Stimulated activated CD8-positive, alpha-beta memory T cell treated with anti-CD3 and anti-CD28 coated beads, Interleukin-2, amount 100 ng/mL, for 1 hour (primary cell): ENCODE data around the gene FCHO2.

Experiments
- DNase-seq, 2 donors: peaks; one replicate each; pipeline ENCODE4 v3.0.0-alpha.2; 2020; ENCODE audit warnings: low read depth in 2 of 2

Gene FCHO2

DNA sequence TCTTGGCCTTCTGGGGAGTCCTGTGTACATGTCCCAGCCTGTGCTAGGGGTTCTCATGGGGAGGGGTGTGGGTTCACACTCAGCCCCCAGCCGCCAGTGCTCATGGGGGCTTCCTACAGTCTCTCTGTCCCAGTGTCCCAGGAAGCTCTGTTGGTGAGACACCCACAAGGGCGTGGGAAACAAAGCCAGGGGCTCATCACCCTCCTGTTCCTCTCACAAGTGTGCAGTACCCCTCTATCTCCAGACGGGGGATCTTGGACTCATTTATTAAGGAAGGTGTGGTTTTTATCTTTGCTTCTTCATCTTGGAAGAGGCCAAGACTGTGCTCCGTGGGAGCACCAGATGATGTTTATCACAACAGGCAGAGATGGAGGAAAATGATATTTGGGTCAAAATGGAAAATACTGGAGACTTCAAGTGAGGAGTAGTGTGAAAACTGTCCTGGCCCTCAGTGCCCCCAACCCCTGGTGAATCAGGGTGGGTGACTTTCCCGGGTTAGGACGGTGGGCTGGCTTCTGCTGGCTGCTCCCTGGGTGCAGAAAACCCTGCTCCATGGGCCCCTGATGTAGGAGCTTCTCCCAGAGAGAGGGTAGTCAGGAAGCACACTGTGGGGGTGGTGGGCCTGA lies 179.7 kb downstream of the FCHO2 start:
- no peak for DNase-seq

DNA sequence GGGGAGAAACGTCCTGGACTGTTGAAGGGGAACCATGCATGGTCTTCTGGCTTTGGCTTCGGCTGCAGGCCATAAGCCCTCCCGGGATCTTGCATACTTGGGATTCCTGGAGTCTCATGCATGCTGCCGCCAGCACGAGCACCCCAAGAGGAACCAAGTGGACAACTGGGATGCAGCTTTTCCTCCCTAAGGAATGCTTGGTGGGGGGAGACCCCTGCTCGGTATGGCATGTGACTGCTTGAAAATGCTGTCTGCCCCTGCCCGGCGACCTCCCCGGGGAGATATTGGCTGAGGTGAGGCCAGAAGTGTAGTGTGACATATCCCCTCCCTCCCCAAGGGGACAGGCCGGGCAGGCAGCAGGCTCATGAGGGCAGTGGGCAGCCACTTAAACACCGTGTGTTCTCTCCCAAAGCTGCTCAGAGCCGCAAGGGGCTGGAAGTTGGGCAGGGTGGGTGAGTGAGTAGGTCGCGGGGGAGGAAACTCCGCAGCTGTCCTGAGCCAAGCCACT lies 180.3 kb downstream of the FCHO2 start:
- DNase-seq: no peak

DNA sequence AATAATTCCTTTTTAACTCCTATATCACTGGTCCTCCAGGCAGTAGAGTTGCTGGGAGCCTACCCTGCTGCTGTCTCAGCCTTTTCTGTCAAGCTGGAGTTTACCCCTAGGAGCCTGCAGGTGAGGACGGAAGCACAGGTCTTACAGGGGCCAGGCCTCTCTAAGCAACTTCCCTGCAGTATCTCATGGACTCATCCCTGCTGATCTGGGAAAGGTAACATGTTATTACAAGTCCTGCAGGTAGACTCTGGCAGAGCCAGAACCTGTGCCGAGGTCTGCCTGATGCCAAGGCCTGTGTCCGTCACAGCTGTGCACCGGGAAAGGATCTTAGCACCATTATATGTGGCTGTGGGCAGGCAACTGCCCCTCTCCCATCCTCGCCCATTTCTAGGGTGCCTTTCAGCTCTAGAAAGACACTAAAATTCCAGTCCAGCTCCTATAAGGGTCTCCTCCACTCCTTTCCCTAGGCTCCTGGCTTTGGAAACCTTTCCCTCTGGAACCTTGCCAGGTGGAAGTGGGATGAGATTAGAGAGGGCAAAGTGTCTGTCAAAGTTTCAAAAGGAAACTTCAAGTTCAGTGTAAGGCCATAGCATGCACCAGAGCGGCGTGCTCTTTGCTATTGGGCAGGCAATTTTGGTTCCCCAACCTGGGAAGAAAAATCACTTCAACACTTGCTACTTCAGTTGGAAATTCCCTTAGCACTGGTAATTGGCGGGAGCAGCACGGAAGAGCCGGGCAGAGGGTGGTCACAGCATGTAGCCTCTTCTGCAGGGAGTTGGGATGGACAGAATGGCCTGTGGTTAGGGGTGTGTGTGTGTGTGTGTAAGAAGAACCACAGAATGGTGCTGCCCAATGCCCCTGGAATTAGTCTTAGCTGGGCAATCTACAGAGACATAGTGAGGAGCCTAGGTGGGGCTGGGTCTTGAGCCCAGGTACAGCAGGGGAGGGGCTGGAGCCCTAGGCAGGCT lies 182.0 kb downstream of the FCHO2 start:
- no peak for DNase-seq

DNA sequence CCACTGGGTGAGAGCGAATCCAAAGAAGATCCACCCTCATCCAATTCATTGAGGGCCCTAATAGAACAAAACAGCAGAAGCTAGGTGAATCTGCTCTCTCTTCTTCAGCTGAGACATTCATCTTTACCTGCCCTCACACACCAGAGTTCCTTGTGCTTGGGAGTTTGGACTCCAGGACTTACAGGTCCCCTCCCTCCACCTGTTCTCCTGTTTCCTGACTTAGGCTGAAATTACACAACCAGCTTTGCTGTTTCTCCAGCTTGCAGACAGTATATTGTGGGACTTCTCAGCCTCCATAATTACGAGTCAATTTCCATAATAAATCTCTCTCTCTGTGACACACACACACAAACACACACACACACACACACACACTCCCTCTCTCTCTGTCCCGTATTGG lies 183.6 kb downstream of the FCHO2 start:
- DNase-seq: no peak
